ENCODE measurements around the gene SYNRG.

The SYNRG gene

DNA sequence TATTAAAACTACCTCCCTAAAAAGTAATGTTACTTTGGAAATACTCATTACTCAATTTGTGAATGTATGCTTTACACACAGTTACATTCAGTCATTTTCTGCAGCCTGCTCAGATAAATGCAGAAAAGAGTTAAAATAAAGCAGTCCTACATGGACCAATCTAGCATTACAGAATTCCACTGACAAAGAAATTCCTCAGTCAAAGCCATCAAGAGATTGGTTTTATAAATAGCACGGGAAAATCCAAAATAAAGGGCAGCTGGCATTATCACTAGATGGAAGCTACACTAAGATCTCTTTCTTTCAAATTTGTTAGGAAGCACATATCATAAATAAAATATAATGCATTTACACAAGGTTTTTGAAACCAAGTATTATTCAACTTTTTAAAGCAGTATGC lies 61.2 kb downstream of the SYNRG start:
- ChIA-PET CTCF (no interaction called here), POLR2A (no interaction called here)
- H3K4me1 ChIP-seq (ENCODE audit: control insufficient read depth, insufficient read depth, low read length), result peaks cover 5% of the 10 kb centered on the region; the same call in 1 of the 2 replicates
- no peak overlapping the region for H3K27ac ChIP-seq (ENCODE audit: extremely low read depth, low read depth, low read length)
- peaks cover 3 to 6% of the 10 kb centered on the region in 2 experiments for H3K36me3 ChIP-seq (ENCODE audit: control insufficient read depth in 2 of 2, insufficient read depth in 1 of 2, low read length in 2 of 2)
- no peak for TF ChIP-seq TRIM28 (IDR thresholded peaks at IDR 0.05; ENCODE audit: borderline replicate concordance, low read length)
- TF ChIP-seq SALL2 (tag by site-specific recombination; IDR thresholded peaks at IDR 0.05; ENCODE audit: borderline replicate concordance), result no peak
- TF ChIP-seq KLF1 (tag by site-specific recombination; IDR thresholded peaks at IDR 0.05), result no peak
- no peak for TF ChIP-seq ZNF311 (tag by site-specific recombination; IDR thresholded peaks at IDR 0.05; ENCODE audit: borderline replicate concordance)
- TF ChIP-seq ZSCAN16 (tag by site-specific recombination; IDR thresholded peaks at IDR 0.05), result no peak
- TF ChIP-seq MEIS1 (CRISPR knock-in tag; IDR thresholded peaks at IDR 0.05; ENCODE audit: borderline replicate concordance), result no peak
- no peak for TF ChIP-seq ZFP69B (tag by site-specific recombination; IDR thresholded peaks at IDR 0.05)
- no peak for TF ChIP-seq ZNF239 (tag by site-specific recombination; IDR thresholded peaks at IDR 0.05)
- no peak for TF ChIP-seq ZNF184 (tag by site-specific recombination; IDR thresholded peaks at IDR 0.05)
- no peak for TF ChIP-seq ZNF610 (tag by site-specific recombination; IDR thresholded peaks at IDR 0.05; ENCODE audit: borderline replicate concordance)
- TF ChIP-seq ZNF677 (tag by site-specific recombination; IDR thresholded peaks at IDR 0.05), result no peak
- TF ChIP-seq ZNF692 (tag by site-specific recombination; IDR thresholded peaks at IDR 0.05), result no peak
- TF ChIP-seq, protein P1, sequence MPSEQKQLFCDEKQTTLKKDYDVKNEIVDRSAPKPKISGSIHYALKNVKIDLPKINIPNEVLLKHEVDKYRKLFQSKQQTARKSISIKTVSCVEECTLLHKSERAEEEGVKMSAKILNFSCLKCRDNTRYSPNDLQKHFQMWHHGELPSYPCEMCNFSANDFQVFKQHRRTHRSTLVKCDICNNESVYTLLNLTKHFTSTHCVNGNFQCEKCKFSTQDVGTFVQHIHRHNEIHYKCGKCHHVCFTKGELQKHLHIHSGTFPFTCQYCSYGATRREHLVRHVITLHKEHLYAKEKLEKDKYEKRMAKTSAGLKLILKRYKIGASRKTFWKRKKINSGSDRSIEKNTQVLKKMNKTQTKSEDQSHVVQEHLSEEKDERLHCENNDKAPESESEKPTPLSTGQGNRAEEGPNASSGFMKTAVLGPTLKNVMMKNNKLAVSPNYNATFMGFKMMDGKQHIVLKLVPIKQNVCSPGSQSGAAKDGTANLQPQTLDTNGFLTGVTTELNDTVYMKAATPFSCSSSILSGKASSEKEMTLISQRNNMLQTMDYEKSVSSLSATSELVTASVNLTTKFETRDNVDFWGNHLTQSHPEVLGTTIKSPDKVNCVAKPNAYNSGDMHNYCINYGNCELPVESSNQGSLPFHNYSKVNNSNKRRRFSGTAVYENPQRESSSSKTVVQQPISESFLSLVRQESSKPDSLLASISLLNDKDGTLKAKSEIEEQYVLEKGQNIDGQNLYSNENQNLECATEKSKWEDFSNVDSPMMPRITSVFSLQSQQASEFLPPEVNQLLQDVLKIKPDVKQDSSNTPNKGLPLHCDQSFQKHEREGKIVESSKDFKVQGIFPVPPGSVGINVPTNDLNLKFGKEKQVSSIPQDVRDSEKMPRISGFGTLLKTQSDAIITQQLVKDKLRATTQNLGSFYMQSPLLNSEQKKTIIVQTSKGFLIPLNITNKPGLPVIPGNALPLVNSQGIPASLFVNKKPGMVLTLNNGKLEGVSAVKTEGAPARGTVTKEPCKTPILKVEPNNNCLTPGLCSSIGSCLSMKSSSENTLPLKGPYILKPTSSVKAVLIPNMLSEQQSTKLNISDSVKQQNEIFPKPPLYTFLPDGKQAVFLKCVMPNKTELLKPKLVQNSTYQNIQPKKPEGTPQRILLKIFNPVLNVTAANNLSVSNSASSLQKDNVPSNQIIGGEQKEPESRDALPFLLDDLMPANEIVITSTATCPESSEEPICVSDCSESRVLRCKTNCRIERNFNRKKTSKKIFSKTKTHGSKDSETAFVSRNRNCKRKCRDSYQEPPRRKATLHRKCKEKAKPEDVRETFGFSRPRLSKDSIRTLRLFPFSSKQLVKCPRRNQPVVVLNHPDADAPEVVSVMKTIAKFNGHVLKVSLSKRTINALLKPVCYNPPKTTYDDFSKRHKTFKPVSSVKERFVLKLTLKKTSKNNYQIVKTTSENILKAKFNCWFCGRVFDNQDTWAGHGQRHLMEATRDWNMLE (tag by site-specific recombination; conservative IDR thresholded peaks at IDR 0.05; ENCODE audit: low read depth), result no peak
- TF ChIP-seq GLIS2 (tag by site-specific recombination; IDR thresholded peaks at IDR 0.05), result no peak
- no peak for TF ChIP-seq ZNF626 (tag by site-specific recombination; IDR thresholded peaks at IDR 0.05)
- TF ChIP-seq ZNF354C (tag by site-specific recombination; IDR thresholded peaks at IDR 0.05; ENCODE audit: borderline replicate concordance, low read depth), result no peak
- no peak for TF ChIP-seq ZBTB8A (tag by site-specific recombination; IDR thresholded peaks at IDR 0.05)
- no peak for TF ChIP-seq ZNF624 (tag by site-specific recombination; IDR thresholded peaks at IDR 0.05)
- H3K4me3 ChIP-seq (ENCODE audit: low read depth, low read length), result no peak overlapping the region
- no peaks in the 10 kb centered on the region for H3K9me3 ChIP-seq (ENCODE audit: control insufficient read depth, insufficient read depth, low read depth, low read length)

DNA sequence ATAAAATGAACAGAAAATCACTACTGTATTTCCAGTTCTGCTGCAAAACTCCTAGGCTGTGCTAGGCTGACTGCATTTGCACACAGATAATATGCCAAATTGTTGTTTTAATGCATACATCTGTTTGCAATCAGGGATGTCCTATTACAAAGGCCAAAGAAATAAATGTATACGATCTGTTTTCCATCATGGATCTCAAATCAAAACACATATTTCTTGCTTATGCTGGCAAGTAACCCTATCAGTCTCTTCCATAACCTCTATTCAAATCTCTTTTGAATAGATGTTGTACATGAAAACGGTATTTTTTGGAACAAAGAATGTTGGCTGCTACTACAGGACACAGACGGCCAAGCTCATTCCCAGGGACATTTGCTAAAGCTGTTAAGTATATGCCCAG lies 62.9 kb downstream of the SYNRG start:
- ChIA-PET POLR2A (no interaction called here), CTCF (interaction anchor here (0.8 to 0.9 kb wide), 2 partner anchors 24 to 270 kb away, joined by 6 to 8 read pairs; no protein-coding TSS in a partner anchor)
- H3K36me3 ChIP-seq (ENCODE audit: control insufficient read depth in 2 of 2, insufficient read depth in 1 of 2, low read length in 2 of 2), result peaks cover 0 to 12% of the 10 kb centered on the region in 2 experiments

More for the DNA sequence above, 62.9 kb downstream of the SYNRG start:
- no peak overlapping the region for H3K4me3 ChIP-seq (ENCODE audit: low read depth, low read length)
- H3K27ac ChIP-seq (ENCODE audit: extremely low read depth, low read depth, low read length), result no peak overlapping the region
- TF ChIP-seq ZNF184 (tag by site-specific recombination; IDR thresholded peaks at IDR 0.05), result no peak
- no peak for TF ChIP-seq SP2 (tag by site-specific recombination; IDR thresholded peaks at IDR 0.05)
- TF ChIP-seq ZBTB49 (tag by site-specific recombination; IDR thresholded peaks at IDR 0.05; ENCODE audit: low read depth), result no peak
- TF ChIP-seq ZNF776 (tag by site-specific recombination; IDR thresholded peaks at IDR 0.05; ENCODE audit: borderline replicate concordance), result no peak
- TF ChIP-seq KLF16 (tag by site-specific recombination; IDR thresholded peaks at IDR 0.05), result no peak
- TF ChIP-seq ZSCAN16 (tag by site-specific recombination; IDR thresholded peaks at IDR 0.05), result no peak
- no peak for TF ChIP-seq ZNF510 (tag by site-specific recombination; IDR thresholded peaks at IDR 0.05; ENCODE audit: insufficient replicate concordance)
- no peak for TF ChIP-seq ZBTB7A (tag by site-specific recombination; IDR thresholded peaks at IDR 0.05; ENCODE audit: low read depth)
- TF ChIP-seq ZNF664 (tag by site-specific recombination; IDR thresholded peaks at IDR 0.05), result no peak
- no peak for TF ChIP-seq ZNF585B (tag by site-specific recombination; IDR thresholded peaks at IDR 0.05)
- peaks cover 5% of the 10 kb centered on the region; the same call in 1 of the 2 replicates for H3K4me1 ChIP-seq (ENCODE audit: control insufficient read depth, insufficient read depth, low read length)
- no peaks in the 10 kb centered on the region for H3K9me3 ChIP-seq (ENCODE audit: control insufficient read depth, insufficient read depth, low read depth, low read length)
